ENCODE measurements around the gene KIF21A.

KIF21A gene

GRCh38 chr12:39383114-39383513 is 59.8 kb downstream of the KIF21A start:
- DNase-seq: no peak

- no peak for DNase-seq
Measured at GRCh38 chr12:39380090-39380489, 62.8 kb downstream of the KIF21A start.

DNA sequence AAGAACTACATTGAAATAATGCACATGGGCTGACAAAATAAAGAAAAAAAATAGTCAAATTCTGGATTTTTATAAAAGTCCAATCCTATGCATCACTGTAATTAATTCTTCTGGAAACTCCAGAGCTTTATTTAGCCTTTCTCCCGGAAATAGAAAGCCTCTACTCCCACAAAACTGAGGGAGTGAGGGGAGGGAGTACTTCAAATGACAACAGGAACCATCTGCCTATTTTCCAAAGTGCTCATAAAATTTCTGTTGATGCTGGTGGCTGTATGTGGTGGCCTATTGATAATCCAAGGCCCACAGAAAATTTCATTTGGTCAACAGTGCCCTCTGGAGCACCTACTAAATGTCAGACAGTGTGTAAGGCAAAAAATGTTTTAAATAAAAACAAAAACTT is 64.6 kb downstream of the KIF21A start:
- DNase-seq: no peak

DNA sequence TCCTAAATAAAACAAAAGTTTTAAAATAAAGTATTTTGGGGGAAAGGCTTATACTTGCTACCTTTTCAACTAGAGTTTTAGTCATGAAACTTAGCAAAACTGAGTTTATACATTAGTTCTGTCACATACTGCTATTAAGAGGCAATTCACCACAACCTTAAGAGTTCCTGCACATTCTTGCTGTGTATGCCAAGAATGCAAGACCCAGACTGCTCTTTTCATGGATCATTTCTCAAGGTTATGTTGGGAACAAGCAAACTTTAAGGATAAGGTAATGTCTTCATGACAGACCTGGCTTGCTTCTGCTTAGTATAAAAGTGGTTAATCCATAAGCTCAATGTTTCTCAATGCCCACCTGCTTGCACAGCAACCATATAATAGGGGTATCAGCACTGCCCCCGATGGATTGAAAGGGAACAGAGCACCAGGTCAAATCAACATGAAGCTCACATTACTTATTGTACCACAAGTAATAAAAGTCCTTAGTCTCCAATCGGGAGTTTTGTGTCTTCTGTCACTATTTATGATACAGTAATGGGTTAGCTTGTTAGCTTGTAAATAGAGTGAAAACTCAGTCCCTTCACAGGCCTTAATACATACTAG is 67.6 kb downstream of the KIF21A start:
- DNase-seq: no peak

DNA sequence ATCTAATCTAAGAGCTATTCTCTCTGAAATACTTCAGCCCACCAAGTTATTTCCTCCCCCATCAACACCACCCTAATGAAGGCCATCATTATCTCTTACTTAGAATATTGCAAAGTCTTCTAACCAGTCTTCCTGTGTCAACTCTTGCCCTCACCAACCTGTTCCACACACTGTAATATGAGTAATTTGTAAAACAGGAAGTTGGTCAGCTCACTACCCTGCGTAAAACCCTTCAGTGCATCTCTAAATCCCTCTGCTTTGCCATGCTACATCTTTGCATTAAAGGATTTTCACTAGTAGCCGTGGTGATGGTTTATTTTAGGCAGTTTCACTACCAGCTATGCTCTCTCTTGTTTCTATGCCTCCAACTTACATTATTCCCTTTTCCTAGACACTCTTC is 70.0 kb downstream of the KIF21A start:
- DNase-seq: no peak

DNA sequence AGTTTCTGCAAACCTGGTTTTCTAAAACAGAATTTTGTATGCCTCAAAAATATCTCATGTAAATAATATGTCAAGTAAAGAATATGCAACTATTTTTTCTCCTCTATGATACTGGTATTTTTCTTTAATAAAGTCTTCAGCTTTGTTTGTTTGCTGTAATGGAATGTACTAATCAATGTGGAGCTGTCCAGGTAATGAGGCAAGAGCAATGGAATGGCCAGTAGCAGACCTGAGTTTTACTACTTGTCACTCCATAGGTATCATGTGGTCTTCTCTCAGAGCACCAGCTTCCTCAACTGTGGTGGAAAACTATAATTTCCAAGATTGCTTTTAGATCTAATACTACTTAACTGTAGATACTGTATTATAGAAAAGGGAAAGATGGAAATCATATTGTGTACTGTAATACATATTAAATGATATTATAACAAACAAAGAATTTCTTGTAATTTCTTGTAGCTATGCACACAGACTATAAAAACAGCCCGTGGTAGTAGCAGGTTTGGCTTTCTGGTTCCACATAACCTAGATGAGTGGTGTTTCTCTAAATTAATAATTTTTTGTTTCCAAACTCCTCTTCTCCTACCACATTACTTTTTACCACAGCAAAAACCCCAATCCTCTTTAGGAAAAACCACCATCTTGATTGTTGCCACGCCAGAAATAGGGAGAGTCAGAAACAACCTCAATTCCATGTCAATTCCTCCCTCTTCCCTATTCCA is 70.6 kb downstream of the KIF21A start:
- no peak for DNase-seq

DNA sequence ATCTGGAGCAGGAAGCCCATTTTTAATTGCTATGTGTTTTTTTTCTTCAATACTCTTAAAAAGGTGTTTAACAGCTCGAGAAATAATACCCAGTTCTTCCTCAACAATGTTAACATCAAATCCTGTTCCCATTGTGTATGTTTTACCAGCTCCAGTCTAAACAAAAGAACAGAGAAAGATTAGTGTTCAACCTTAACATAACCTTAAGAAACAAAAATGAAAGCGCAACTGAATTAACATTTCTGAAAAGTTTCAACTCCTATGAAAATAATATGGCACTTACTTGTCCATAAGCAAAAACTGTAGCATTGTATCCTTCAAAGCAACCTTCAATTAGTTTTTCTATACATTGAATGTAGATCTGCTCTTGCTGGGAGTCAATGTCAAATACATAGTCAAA is 73.2 kb downstream of the KIF21A start:
- DNase-seq: no peak

DNA sequence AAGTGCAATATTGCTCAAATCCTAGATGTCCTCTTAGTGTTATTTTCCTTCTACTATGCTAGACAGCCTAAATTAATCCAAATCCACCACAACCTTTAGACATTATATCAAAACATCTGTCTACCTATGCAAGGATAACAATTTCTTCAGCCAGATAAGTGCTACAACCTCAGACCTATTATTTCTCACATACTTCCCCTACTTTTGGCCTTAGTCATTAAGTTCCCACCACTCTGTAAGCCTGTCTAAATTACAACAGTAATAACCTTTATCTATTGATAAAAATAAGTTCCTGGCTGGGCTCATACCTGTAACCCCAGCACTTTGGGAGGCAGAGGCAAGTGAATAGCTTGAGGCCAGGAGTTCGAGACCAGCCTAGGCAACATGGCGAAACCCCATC is 74.0 kb downstream of the KIF21A start:
- DNase-seq: no peak

- no peak for DNase-seq
Measured at GRCh38 chr12:39368096-39368495, 74.8 kb downstream of the KIF21A start.

DNA sequence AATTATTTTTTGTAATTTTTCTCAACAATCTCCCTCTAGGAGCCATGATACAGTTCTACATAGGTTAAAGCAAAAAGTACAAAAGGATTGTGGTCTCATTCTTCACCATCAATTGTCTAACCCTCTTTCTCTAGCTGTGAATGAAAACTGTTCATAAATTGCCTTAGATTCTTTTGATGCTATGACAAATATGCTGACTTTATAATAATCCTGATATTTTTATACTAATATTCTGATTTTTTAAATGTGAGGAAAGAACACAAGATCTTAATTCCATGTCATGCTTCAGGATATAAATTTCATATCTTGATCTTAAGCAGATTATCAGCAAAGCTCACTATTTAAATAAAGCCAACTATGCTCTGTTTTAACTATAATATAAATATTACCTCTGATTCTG is 75.4 kb downstream of the KIF21A start:
- no peak for DNase-seq

- DNase-seq: no peak
Measured at GRCh38 chr12:39365364-39366001, 77.4 kb downstream of the KIF21A start.

DNA sequence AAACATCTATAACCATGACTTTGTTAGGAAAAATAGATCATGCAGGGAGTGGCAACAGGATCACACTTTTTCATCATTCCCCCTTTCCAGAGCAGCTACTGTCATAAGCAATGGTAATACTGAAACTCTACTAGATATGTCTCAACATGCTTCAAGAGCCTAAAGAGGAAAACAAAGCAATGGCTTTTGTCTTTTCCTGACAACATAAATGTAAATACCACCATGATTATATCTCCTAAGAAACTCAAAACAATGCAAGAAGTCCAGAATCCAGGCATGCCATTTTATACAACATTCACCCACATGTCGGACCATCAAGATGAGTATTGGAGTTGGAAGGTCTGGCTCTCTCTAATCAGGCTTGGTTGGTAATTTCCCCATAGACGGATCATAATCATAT is 78.7 kb downstream of the KIF21A start:
- no peak for DNase-seq

DNA sequence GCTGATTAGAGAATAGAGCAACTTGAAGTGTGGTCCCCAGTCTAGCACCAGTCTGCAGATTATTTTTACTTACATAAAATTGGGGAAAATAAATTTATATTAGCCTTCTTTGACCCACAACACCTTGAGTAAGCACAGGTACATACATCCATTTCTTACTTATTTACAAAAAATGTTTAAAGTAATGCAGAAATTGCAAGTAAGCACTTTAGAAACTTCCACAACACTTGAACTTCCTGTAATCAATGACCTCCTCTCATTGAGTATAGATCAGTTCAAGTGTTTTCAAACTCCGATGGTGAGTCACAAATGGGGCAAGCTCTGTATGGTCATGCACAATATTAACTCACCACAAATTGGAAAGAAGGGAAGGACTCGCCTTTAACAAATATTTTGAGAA is 83.3 kb downstream of the KIF21A start:
- no peak for DNase-seq

DNA sequence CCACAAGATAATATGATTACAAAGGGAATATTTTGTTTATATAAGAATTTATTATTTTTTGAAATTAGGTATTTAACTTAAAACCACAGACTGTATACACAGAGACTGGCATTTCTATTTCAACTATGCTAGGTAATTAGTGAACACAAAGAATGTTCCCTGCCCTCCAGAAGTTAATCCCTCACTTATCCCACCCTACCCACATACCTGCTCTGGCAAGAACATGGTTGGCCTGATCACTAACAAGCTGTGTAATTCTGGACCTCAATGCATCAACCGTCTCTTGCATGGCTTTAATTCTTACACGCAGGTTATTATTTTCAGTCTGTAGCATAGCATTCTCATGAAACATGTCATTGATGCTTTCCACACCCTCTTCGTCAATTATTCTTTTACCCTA is 85.9 kb downstream of the KIF21A start:
- DNase-seq: no peak

- no peak for DNase-seq
Measured at GRCh38 chr12:39355841-39356240, 87.1 kb downstream of the KIF21A start.

DNA sequence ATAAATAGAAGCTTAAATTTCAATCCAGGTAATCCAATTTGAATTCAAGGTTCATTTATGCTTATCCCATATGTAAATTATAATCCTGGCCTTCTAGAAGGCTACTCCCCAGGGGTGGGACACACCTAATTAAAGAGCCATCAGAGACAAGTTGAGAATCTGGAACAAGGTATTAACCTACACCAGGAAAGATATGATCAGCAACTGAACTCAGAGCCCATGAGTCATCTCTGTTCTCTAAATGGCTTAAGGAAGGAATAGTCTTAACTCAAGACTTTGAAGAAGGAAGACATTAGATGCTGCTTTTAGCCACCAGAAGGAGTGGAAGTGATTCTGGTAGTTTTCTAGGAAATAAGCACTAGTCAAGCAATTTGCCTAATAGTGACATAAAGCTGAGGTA is 88.0 kb downstream of the KIF21A start:
- DNase-seq: no peak

DNA sequence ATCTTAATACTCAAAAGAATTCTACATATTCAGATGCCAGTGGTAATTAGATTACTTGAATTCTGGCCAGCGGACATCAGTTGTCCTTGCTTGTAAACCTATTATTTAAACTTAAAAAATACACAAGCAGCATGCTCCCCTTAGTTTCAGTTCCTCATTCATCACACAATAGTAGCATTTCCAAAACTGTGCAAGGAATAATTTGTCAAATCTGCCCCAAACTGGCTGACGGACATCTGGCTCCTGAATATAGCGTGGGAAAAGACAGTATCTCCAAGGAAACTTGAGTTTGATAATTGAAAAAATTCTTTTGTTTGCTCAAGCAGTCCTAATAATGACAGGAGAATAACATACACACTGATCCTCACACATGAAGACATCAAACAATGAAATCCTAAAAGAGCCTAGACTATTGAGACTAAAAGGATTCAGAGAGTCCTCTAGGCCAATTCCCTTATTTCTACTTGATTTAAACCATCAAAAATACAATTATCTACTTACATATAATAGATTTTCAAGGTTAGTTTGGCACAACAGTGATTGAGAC is 90.4 kb downstream of the KIF21A start:
- DNase-seq: no peak

DNA sequence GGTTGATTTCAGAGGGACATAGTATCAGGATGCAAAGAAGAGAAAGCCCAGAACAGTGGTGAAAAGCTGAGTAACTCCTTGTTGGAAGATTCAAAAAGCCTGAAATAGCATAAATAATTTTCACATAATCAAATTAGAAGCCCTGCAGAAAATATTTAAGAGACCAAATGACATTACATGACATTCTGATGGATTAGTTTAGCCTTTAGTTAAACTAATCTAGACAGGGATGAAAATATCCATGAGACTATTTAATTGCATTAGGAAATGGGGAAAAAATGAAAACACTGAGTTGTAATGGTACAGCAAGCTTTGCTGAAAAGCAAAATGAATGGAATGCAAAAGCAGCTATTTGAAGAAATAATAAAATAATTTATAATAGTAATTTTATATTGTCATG is 91.8 kb downstream of the KIF21A start:
- DNase-seq: no peak

GRCh38 chr12:39348941-39349626 is 93.8 kb downstream of the KIF21A start:
- no peak for DNase-seq

- no peak for DNase-seq
Measured at GRCh38 chr12:39348523-39348922, 94.4 kb downstream of the KIF21A start.

DNA sequence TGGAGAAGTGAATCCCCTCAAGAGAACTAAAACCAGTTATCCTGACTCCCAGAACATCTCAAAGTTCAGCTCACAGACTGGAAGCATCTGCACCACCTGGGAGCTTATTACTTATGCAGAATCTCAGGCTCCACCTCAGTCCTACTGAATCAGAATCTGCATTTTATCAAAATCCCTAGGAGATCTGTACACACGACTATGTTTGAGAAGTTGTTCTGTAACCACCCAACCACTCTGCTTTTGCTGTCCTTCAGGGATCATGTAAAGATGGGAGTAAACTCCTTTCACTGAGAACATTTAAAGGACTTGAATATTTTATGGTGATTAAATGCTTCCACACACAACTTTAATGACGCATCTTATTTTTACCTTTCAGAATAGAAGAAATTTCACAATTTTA is 98.0 kb downstream of the KIF21A start:
- no peak for DNase-seq

- DNase-seq: no peak
Measured at GRCh38 chr12:39343665-39344064, 99.3 kb downstream of the KIF21A start.

GRCh38 chr12:39341761-39342160 is 101.2 kb downstream of the KIF21A start:
- DNase-seq: no peak

DNA sequence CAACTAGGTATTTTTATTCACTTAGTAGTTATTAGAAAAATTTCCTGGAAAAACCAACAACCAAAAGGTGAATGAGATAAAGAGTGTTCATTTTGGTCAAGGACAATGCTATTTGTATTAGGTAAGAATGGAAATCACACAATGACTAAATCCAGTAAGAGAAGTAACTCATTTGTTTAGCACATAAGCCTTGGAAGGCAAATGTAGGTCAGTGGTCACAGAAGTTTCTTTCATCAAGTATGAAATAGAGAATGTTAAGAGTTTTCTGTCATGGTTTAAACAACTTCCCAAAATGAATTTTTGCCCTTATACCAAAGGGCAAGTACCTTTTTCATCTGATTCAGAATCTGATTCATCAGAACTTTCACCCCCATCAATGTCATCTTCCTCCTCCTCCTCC is 101.7 kb downstream of the KIF21A start:
- DNase-seq: no peak

All from activated naive CD4-positive, alpha-beta T cell treated with anti-CD3 and anti-CD28 coated beads, Interleukin-2, amount 50 U/mL, for 16 hours (primary cell).